Epithelial cell of proximal tubule (primary cell): ENCODE results near the gene SPECC1. TPM values are rescaled to one million over a fixed set of nuclear protein-coding genes. Genes with fewer than 3 reads are reported as not detected.

Experiments used
- total RNA-seq: library from RNA; depleted of rRNA; stranded (reverse); fragments of >200 nt; gene quantifications from 2 replicates; pipeline ENCODE4 v1.2.3, GENCODE V29; 2015

The SPECC1 gene
- total RNA-seq, 1 donor from 2014 or later, result 39.3 TPM

Other genes starting within 250 kb of the SPECC1 start
- gene ULK2, start 141.4 kb upstream of the SPECC1 start, total RNA-seq, result 14.1 and 14.4 TPM in 2 replicates
- gene AKAP10, start 31.5 kb upstream of the SPECC1 start, total RNA-seq, result 11.3 and 14.3 TPM in 2 replicates